B cell (primary cell): ENCODE data around the gene CA11. TPM values are rescaled to one million over a fixed set of nuclear protein-coding genes. Genes with fewer than 3 reads are reported as not detected.

Source experiments
- ATAC-seq: fragments of 200-7000 bp; cut with Tn5 transposase; one replicate; pipeline ENCODE4 v1.10.0; 2021; ENCODE audit warnings: low read depth, mild to moderate bottlenecking, moderate number of reproducible peaks, moderate library complexity
- CTCF ChIA-PET: fragments of 350-600 bp; sonication (Branson Sonifier 250); formaldehyde crosslinking; loops from one replicate; lab custom pipeline; 2021; ENCODE audit warnings: antibody characterized with exemption, inconsistent platforms; lab: Charles Lee
- POLR2A ChIA-PET: fragments of 350-600 bp; sonication (Branson Sonifier 250); formaldehyde crosslinking; loops from one replicate; lab custom pipeline; 2021; ENCODE audit warnings: antibody characterized with exemption; lab: Charles Lee
- DNase-seq: peaks from one replicate; pipeline ENCODE4 v3.0.0; 2013
- H2AFZ ChIP-seq: 2 replicates; pipeline ENCODE4 v1.6.1; 2012; ENCODE audit warnings: mild to moderate bottlenecking, low read depth, low read length; ENCODE audit not compliant: insufficient read depth, poor library complexity, severe bottlenecking
- H3K27ac ChIP-seq, 2 donors: 1 replicate in 1 of 2; 2 replicates in 1 of 2; pipeline ENCODE4 v1.5.1; 2012 to 2013; ENCODE audit warnings: low read length in 2 of 2, mild to moderate bottlenecking in 2 of 2, moderate library complexity in 1 of 2
- H3K27me3 ChIP-seq, 4 experiments: fragments of 200-600 bp in 1 of 4; sonication (generic) in 1 of 4; replicated peaks in 1 of 4; 1 replicate in 2 of 4; 2 replicates in 2 of 4; pipeline versions ENCODE4 v1.6.1 to v1.7.0; 2013 to 2016; ENCODE audit warnings: low read length in 3 of 4, mild to moderate bottlenecking in 2 of 4, mixed read lengths in 1 of 4, moderate library complexity in 1 of 4; ENCODE audit not compliant: insufficient read depth in 4 of 4, control insufficient read depth in 3 of 4; ENCODE audit errors: control extremely low read depth in 1 of 4
- H3K36me3 ChIP-seq, 2 experiments: replicated peaks in 1 of 2; 1 replicate in 1 of 2; 2 replicates in 1 of 2; pipeline versions ENCODE4 v1.6.1 to v1.7.1; 2013; ENCODE audit warnings: low read length in 1 of 2; ENCODE audit not compliant: insufficient read depth in 2 of 2, control insufficient read depth in 1 of 2; ENCODE audit errors: control extremely low read depth in 1 of 2, extremely low read depth in 1 of 2
- H3K4me1 ChIP-seq, 2 donors: fragments of 200-600 bp in 1 of 2; sonication (generic) in 1 of 2; 1 replicate in 1 of 2; 2 replicates in 1 of 2; pipeline versions ENCODE4 v1.5.1 to v1.6.1; 2013 to 2017; ENCODE audit warnings: low read length in 2 of 2; ENCODE audit not compliant: control insufficient read depth in 2 of 2, insufficient read depth in 2 of 2
- H3K4me2 ChIP-seq: replicated peaks from 2 replicates; pipeline ENCODE3; 2012; ENCODE audit warnings: mild to moderate bottlenecking, low read depth, low read length; ENCODE audit not compliant: poor library complexity, severe bottlenecking
- H3K4me3 ChIP-seq, 5 experiments: fragments of 200-600 bp in 1 of 5; sonication (generic) in 1 of 5; 1 replicate in 3 of 5; 2 replicates in 2 of 5; pipeline versions ENCODE4 v1.5.1 to v1.7.0; 2011 to 2016; ENCODE audit warnings: low read length in 4 of 5, mild to moderate bottlenecking in 4 of 5, low read depth in 2 of 5, control low read depth in 1 of 5, moderate library complexity in 1 of 5; ENCODE audit not compliant: insufficient read depth in 1 of 5; ENCODE audit errors: control extremely low read depth in 1 of 5, extremely low read depth in 1 of 5
- H3K79me2 ChIP-seq: fragments of 200-600 bp; sonication (generic); one replicate; pipeline ENCODE4 v1.6.0; 2016; ENCODE audit warnings: low read length; ENCODE audit not compliant: control insufficient read depth, insufficient read depth
- H3K9ac ChIP-seq: fragments of 200-600 bp; sonication (generic); 2 replicates; pipeline ENCODE4 v1.6.1; 2017; ENCODE audit warnings: mild to moderate bottlenecking, low read length, moderate library complexity
- H3K9me3 ChIP-seq, 3 donors: one replicate each; pipeline versions ENCODE4 v1.6.1 to v1.7.1; 2013; ENCODE audit warnings: low read length in 2 of 3; ENCODE audit not compliant: control insufficient read depth in 2 of 3, insufficient read depth in 1 of 3; ENCODE audit errors: control extremely low read depth in 1 of 3
- H4K20me1 ChIP-seq: 2 replicates; pipeline ENCODE4 v1.6.0; 2012; ENCODE audit warnings: mild to moderate bottlenecking, low read length; ENCODE audit not compliant: insufficient read depth, control insufficient read depth, poor library complexity, severe bottlenecking
- H3K27ac Mint-ChIP-seq: one replicate; pipeline ENCODE4 v1.8.0; 2021; ENCODE audit warnings: mixed read lengths
- H3K27me3 Mint-ChIP-seq: one replicate; pipeline ENCODE4 v1.8.0; 2021; ENCODE audit warnings: mixed read lengths
- H3K4me1 Mint-ChIP-seq: one replicate; pipeline ENCODE4 v1.8.0; 2021; ENCODE audit warnings: mixed read lengths
- H3K4me3 Mint-ChIP-seq: one replicate; pipeline ENCODE4 v1.8.0; 2021; ENCODE audit warnings: mixed read lengths
- H3K9me3 Mint-ChIP-seq: one replicate; pipeline ENCODE4 v1.8.0; 2022; ENCODE audit warnings: mixed read lengths; ENCODE audit not compliant: insufficient read depth
- EZH2 ChIP-seq: IDR thresholded peaks from 2 replicates; pipeline ENCODE4 v1.6.1; 2012; ENCODE audit warnings: borderline replicate concordance, low read depth, mild to moderate bottlenecking, moderate library complexity, low read length; ENCODE audit not compliant: insufficient read depth, poor library complexity, severe bottlenecking
- WGBS: methylation state at CpG from one replicate; pipeline ENCODE4 v1.1.5; 2013; ENCODE audit warnings: missing lambda C conversion rate; ENCODE audit not compliant: insufficient coverage; 5-methylcytosine and 5-hydroxymethylcytosine counted together
- intact Hi-C: fragments of 100-400 bp; cut with micrococcal nuclease; formaldehyde crosslinking; loops from one replicate; pipeline ENCODE4 v1.10.0; 2022
- polyA plus RNA-seq: library from polyadenylated mRNA; depleted of rRNA; stranded (reverse); fragments of >200 nt; gene quantifications from 2 replicates; pipeline ENCODE4 v1.2.3, GENCODE V29; 2012
- total RNA-seq, 2 donors: library from RNA; stranded (reverse); fragments of 120-200 nt in 1 of 2; gene quantifications; 1 replicate in 1 of 2; 2 replicates in 1 of 2; pipeline versions ENCODE4 v1.2.3 to v1.2.4, GENCODE V29; 2013 to 2022
- TF ChIP-seq, protein P1 (sequence below): fragments of 200-600 bp; IDR thresholded peaks from one replicate; pipeline ENCODE4 v1.8.0; 2022; ENCODE audit warnings: antibody characterized with exemption, mild to moderate bottlenecking

The CA11 gene
- total and polyA plus RNA-seq, 2 donors (not counting 1 experiment from before 2014, with no cell fraction given), result 6.5 to 27.7 TPM

DNA sequence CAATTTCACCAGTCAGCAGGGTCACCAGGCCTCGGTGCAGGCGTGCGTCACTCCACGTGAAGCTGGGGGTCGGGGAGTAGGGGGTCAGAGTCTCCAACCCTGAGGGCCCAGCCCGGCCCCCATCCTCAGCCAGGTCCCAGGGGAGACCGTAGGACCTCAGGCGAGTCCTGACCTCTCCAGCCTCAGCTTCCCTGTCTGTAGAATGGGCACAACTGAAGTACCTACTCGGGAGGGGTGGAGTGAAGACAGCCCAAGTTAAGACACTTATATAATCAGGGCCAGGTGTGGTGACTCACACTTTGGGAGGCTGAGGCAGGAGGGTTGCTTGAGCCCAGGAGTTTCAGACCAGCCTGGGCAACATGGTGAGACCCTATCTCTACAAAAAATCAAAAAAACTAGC is 42.1 kb downstream of the CA11 start:
- H3K9ac ChIP-seq, result no peak overlapping the region
- peaks cover 0 to 3% (median 0%) of the 10 kb centered on the region in 4 experiments for H3K27me3 ChIP-seq
- peaks cover 0 to 5% of the 10 kb centered on the region in 2 donors for H3K4me1 ChIP-seq
- no peak overlapping the region for H3K27ac Mint-ChIP-seq
- no peaks in the 10 kb centered on the region for H3K9me3 ChIP-seq
- WGBS, result 97% methylated on average over 6 of the region's 9 CpGs
- H2AFZ ChIP-seq, result no peak overlapping the region
- H3K4me3 ChIP-seq, result no peak overlapping the region
- H3K27ac ChIP-seq, result no peak overlapping the region
- ATAC-seq, result no peak
- peaks cover 3% of the 10 kb centered on the region for H3K4me1 Mint-ChIP-seq
- ChIA-PET POLR2A (no interaction called here), CTCF (no interaction called here)
- no peak for TF ChIP-seq EZH2
- TF ChIP-seq, protein P1, sequence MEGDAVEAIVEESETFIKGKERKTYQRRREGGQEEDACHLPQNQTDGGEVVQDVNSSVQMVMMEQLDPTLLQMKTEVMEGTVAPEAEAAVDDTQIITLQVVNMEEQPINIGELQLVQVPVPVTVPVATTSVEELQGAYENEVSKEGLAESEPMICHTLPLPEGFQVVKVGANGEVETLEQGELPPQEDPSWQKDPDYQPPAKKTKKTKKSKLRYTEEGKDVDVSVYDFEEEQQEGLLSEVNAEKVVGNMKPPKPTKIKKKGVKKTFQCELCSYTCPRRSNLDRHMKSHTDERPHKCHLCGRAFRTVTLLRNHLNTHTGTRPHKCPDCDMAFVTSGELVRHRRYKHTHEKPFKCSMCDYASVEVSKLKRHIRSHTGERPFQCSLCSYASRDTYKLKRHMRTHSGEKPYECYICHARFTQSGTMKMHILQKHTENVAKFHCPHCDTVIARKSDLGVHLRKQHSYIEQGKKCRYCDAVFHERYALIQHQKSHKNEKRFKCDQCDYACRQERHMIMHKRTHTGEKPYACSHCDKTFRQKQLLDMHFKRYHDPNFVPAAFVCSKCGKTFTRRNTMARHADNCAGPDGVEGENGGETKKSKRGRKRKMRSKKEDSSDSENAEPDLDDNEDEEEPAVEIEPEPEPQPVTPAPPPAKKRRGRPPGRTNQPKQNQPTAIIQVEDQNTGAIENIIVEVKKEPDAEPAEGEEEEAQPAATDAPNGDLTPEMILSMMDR, result no peak
- no peak overlapping the region for H3K4me2 ChIP-seq
- H3K36me3 ChIP-seq, result no peaks in the 10 kb centered on the region
- H3K79me2 ChIP-seq, result no peaks in the 10 kb centered on the region
- no peaks in the 10 kb centered on the region for H3K9me3 Mint-ChIP-seq
- peaks cover under 1% of the 10 kb centered on the region for H3K27me3 Mint-ChIP-seq
- no peak overlapping the region for H3K4me3 Mint-ChIP-seq
- peak; percentile 7 for DNase-seq
- no peaks in the 10 kb centered on the region for H4K20me1 ChIP-seq
- intact Hi-C loops, result no loop called here

DNA sequence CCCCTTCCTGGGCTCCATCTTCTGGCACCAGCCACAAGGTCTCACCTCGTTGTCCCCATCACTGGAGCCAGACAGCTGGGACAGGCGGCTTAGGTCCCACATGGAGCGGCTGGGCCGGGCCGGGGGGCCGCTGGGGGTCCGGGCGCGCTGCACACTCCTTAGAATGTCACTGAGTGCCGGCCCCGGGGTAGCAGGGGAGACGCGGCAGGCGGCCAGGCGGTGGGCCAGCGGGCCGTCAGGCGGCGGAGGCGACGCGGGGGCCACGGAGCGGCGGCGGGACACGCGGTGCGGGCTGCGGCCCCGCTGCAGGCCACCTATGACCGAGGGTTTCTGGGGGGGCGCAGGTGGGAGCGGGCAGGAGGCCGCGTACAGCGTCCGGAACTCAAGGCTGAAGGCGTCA is 42.5 kb downstream of the CA11 start:
- H3K9me3 ChIP-seq, result no peaks in the 10 kb centered on the region
- no peak for DNase-seq
- H3K4me3 ChIP-seq, result no peak overlapping the region
- H2AFZ ChIP-seq, result no peak overlapping the region
- Mint-ChIP-seq H3K4me1 (no peaks in the 10 kb centered on the region), H3K27me3 (peaks cover 4% of the 10 kb centered on the region), H3K27ac (no peak overlapping the region), H3K4me3 (no peak overlapping the region), H3K9me3 (no peaks in the 10 kb centered on the region)
- no peak for ATAC-seq
- POLR2A ChIA-PET, result no interaction called here
- no peaks in the 10 kb centered on the region for H3K36me3 ChIP-seq
- H3K4me2 ChIP-seq, result no peak overlapping the region
- H3K27ac ChIP-seq, result no peak overlapping the region
- H3K9ac ChIP-seq, result no peak overlapping the region
- H3K4me1 ChIP-seq, result peaks cover 0 to under 1% of the 10 kb centered on the region in 2 donors
- intact Hi-C loops, result no loop called here
- 96% methylated on average over 39 of the region's 39 CpGs for WGBS
- peaks cover 0 to 3% (median 0%) of the 10 kb centered on the region in 4 experiments for H3K27me3 ChIP-seq
- TF ChIP-seq, protein P1, result no peak
- no peak for TF ChIP-seq EZH2
- CTCF ChIA-PET, result no interaction called here
- no peaks in the 10 kb centered on the region for H3K79me2 ChIP-seq
- H4K20me1 ChIP-seq, result no peaks in the 10 kb centered on the region
